Astrocyte of the cerebellum (primary cell): ENCODE data around the gene RCSD1.

Experiments
- DNase-seq: peaks from one replicate; pipeline ENCODE4 v3.0.0-alpha.2; 2011; ENCODE audit warnings: low read depth
- H3K4me3 ChIP-seq: 2 replicates; pipeline ENCODE4 v1.5.1; 2011; ENCODE audit warnings: mild to moderate bottlenecking, low read depth, low read length, moderate library complexity
- in situ Hi-C: cut with HindIII; loops from 2 replicates; pipeline ENCODE4 v1.10.0; 2017; ENCODE audit warnings: low sequenced_read_pairs
- TF ChIP-seq, protein P1 (sequence below): IDR thresholded peaks from 2 replicates; pipeline ENCODE4 v1.5.1; 2012; ENCODE audit warnings: low read length, low read depth, moderate library complexity, mild to moderate bottlenecking; ENCODE audit errors: missing control alignments

RCSD1 gene

DNA sequence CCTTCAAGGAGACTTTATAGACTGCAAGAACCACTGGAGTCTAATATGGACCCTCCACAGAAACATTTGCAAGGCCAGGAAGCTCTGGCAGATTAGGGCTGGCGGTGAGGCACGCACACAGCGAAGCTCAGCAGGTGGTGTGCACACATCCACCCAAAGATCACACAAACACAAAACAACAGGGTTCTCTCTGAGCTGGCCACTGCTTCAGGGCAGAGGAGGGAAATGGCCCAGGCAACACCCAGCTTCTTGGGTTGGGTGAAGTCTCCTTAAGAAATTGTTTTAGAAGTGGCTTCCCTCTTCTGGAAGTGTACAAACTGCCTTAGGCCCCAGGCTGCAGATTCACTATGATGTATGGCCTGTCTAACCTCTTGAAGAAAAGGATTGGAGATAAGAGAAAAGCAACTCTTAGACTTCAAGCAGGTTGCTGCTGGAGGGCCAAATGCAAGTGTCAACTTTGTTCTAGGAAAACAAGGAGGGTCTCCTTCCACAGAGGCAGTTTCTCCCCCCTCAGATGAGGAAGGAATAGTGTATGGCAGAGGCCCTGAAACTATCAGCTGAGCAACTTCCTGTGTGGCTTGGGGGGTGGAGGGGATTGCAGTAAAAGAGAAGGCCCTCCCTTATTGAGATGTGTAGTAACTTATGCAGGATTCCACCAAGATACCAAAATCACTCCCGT is 2.0 kb downstream of the RCSD1 start:
- in situ Hi-C loops = no loop called here
- H3K4me3 ChIP-seq = no peak overlapping the region
- TF ChIP-seq, protein P1, sequence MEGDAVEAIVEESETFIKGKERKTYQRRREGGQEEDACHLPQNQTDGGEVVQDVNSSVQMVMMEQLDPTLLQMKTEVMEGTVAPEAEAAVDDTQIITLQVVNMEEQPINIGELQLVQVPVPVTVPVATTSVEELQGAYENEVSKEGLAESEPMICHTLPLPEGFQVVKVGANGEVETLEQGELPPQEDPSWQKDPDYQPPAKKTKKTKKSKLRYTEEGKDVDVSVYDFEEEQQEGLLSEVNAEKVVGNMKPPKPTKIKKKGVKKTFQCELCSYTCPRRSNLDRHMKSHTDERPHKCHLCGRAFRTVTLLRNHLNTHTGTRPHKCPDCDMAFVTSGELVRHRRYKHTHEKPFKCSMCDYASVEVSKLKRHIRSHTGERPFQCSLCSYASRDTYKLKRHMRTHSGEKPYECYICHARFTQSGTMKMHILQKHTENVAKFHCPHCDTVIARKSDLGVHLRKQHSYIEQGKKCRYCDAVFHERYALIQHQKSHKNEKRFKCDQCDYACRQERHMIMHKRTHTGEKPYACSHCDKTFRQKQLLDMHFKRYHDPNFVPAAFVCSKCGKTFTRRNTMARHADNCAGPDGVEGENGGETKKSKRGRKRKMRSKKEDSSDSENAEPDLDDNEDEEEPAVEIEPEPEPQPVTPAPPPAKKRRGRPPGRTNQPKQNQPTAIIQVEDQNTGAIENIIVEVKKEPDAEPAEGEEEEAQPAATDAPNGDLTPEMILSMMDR = no peak
- no peak for DNase-seq

DNA sequence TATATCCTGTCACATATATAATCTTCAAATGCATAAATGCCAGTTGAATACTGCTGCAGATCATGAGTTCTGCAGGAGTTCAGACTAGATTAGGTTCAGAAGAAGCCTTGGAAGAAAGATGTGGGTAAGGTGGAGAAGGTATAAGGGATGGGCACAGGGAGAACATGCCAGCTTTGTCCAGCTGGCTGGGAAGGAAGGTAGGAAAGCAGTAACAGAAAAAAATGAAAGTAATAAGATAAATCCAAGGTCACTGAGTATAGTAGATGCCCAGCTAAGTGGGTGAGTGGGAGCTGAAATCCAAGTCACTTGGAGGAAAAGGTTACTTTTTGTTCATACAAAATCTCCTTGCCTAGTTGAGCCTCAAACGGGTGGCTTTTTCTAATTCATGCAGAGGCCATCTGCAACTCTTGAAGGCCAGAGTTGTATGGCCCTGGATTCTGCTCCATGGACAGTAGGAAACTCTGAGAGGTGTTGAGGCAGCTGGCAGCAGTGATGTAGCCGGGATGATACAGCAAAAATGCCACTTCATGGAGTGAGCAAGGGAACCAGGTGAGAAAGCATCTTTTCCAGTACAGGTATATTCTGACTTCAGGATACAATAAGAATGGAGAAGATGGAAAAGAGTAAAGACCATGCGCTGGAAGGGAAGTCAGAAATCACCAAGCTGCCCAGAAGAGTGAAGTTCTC is 3.4 kb downstream of the RCSD1 start:
- TF ChIP-seq, protein P1 = no peak
- H3K4me3 ChIP-seq = no peak overlapping the region
- in situ Hi-C loops = no loop called here
- no peak for DNase-seq

DNA sequence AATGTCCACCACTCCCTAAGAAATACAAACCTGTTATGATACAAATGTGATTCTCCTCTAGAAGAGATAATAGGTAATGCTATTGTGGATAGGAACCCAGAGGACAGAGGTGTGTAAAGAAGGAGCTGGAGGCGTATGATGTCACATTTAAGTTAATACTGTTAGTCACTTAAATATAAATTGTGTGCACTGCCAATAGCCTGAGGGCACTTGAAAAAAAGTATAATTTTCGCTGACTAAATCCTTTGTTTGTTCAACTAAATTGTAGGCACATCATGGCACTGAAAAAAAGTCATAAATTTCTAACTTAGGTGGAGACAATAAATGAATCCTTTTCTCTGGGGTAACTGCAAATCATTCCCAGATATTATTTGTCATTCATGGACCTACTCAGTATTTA is 4.4 kb downstream of the RCSD1 start:
- TF ChIP-seq, protein P1 = no peak
- no peak overlapping the region for H3K4me3 ChIP-seq

DNA sequence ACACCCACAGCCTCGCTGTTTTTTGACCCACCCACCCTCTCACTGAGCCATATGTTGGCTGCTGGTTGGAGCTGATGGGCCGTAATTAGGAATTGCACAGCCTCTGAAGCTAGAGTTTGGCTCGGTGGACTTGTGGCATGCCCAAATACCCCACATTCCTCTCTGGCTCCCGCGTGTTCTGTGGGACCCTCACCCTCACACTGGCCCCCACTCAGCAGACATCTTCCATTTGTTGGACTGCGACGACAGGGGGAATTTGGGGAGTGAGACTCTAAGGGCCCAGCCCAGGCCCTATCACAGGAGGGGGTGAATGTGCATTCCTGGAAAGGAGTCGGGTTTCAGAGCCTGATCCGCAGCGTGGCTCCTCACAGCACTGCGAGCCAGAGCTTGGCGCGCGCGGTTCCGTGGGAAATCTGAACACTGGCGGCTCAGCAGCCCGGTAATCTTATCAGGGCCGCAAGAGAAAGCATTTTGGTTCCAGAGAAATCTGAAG is 5.2 kb downstream of the RCSD1 start:
- no peak overlapping the region for H3K4me3 ChIP-seq
- in situ Hi-C loops = no loop called here
- TF ChIP-seq, protein P1 = no peak
- no peak for DNase-seq

More for the DNA sequence above, 4.4 kb downstream of the RCSD1 start:
- in situ Hi-C loops = no loop called here
- no peak for DNase-seq

GRCh38 chr1:167635941-167636340 is 5.9 kb downstream of the RCSD1 start:
- no peak for DNase-seq

GRCh38 chr1:167638064-167638463 is 8.0 kb downstream of the RCSD1 start:
- in situ Hi-C loops = no loop called here
- DNase-seq = no peak
- no peak overlapping the region for H3K4me3 ChIP-seq

More at GRCh38 chr1:167635941-167636340, 5.9 kb downstream of the RCSD1 start:
- no peak overlapping the region for H3K4me3 ChIP-seq
- TF ChIP-seq, protein P1 = no peak
- in situ Hi-C loops = no loop called here

More at GRCh38 chr1:167638064-167638463, 8.0 kb downstream of the RCSD1 start:
- TF ChIP-seq, protein P1 = no peak
